Mammary microvascular endothelial cell (primary cell): Measurements from ENCODE around the gene ZNF2. TPM values are rescaled to one million over a fixed set of nuclear protein-coding genes. Genes with fewer than 3 reads are reported as not detected.

Experiments
- total RNA-seq: library from RNA; depleted of rRNA; stranded (reverse); fragments of >200 nt; gene quantifications from 2 replicates; pipeline ENCODE4 v1.2.3, GENCODE V29; 2015

ZNF2 gene
- 1.5 and 1.8 TPM in 2 replicates for total RNA-seq

DNA sequence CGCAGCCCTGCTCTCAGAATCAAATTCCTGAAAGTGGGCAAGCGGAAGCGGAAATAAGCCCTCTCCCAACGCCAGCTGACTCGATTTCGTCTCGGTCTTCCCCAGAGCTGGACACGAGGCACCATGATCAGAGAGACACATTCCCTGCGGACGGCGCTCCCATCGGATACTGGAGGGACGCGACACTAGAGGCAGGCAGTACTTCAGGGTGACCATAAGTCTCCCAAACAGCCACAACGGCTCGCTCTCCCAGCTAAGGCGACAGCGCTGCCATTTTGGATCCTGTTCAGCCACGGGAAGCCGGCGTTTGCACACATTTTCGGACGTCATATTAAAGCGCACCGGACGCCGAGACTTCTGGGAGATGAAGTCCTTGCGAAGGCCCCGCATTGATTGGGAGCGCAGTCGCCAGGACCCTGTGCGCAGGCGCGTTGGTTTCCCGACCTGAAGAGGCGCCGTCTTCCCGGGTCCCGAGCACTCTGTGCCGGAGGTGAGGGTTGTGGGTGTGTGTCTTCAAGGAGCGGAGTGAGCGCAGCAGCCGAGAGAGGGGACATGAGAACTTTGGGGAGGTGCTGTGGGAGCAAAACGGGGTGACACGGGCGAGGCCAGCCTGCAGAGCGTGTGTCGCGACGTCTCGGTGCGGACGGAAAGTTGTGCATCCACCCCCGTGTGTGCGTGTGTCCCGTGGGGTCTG lies at the start of gene ZNF2:
TSS of gene ZNF2 (plus strand) at position 439 of the 694 bp plus-strand sequence. CDS start 10,418 bp downstream, outside the sequence.

DNA sequence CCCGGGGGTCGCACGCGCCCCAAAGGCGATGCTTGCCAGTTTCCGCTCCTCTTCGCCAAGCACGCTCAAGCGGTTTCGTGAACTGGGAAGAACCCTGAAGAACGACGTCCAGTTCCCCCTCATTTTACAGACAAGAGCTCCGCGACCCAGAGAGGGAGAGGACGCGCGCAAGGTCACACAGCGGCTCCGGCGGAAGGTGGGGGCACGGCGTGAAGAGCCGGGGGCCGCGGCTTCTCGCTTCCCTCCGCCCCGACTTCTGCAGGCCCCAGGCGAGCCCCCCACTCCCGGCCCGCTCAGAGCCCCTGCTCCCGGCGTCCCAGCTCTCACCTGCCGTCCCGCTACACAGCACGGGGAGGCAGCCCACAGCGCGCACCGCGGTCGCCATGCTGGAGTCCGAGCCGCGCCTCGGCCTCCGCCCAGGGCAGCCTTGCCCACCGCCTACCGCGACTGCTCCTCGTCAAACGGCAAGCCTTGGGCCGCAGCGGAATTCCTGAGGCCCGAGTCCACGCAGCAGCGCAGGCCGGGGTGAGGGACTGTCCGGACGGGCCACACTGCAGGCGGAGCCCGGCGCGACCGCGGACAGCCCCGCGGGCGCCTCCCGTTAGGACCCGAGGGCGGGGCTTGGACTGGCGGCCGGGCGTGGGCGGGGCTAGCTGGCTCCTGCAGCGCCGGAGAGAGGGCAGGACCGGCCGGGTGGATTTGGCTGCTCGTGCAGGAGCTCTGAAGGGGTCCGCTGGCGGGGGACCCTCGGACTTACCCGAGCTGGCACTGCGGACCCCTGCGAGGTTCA lies 44.0 kb upstream of the ZNF2 start, which contains the start of gene MRPS5:
TSS of gene MRPS5 (minus strand) at position 402 of the 790 bp plus-strand sequence. CDS start at position 385, 17 bp downstream.

DNA sequence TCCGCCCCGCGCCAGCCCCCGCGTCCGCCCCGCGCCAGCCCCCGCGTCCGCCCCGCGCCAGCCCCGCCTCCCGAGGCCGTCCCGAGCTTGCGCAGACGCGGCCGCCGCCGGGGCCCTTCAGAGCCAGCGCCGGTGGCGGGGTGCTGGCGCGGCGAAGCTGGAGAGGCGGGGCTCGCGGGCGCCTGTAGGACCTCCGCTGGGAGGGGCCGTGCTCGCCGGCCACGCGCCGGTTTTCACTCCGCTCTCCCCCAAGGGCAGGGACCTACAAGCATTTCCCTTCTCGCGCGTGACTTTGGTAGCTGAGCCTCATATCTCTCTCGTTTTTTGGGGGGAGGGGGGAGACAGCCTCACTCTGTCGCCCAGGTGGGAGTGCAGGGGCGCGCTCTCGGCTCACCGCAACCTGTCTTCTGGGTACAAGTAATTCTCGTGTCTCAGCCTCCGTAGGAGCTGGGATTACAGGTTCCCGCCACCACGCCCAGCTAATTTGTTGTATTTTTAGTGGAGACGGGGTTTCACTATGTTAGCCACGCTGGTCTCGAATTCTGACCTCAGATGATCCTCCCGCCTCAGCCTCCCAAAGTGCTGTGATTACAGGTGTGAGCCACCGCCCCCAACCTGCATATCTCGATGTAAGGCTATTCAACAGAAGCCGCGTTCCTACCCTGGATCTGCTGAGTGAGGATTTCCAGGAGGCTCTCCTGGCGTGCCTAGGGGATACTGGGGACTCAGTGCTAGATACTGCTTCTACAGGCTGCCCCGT lies 5.7 kb upstream of the ZNF2 start, which contains the start of gene ZNF514:
TSS of gene ZNF514 (minus strand) at position 159 of the 760 bp plus-strand sequence. CDS start 6,595 bp downstream, outside the sequence.

DNA sequence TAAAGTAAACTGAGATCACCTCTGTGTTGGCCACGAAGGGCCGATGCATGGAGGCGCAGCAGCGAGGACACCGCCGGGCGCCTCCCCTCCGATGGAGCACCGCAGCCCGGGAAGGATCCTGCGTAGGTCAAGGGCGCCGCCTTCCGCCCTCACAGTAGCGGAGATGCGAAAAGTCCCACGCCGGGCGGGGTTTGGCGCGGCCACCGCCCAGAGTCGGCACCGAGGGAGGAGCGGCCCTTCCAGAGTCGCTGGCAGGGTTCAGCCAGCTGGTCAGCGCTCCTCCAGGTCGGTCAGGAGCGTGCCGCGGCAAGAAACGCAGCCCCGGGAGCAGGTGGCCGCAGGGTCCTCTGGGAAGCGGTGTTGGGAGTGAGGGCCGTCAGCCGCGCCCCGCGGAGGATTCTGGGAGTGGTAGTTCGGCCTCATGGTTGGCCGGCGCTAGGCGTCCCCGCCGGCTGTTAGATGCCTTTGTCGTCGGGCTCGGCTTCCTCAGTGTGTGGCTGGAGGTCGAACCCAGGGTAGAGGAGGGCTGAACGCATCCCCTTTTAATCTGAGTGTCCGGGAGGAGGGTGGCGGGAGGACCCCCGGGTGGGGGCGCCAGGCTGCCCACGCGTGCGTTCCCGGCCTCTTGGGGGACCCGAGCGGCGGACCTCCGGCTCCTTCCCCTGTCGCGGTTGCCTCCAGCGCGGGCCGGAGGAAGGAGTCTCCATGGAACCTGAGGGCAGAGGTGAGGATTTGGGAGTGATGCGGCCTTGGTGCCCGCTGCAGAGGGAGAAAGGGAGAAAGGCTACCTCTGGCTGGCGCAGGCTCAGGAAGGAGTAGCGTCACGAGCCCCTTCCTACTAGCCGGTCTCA lies 41.7 kb downstream of the ZNF2 start, which contains the start of gene ZNF892:
TSS of gene ZNF892 (plus strand) at position 411 of the 851 bp plus-strand sequence. CDS start at position 706, 295 bp downstream.

Other genes with a start within 250 kb of the ZNF2 start
- not detected in 2 replicates for gene MAL, start 140.1 kb upstream of the ZNF2 start, total RNA-seq
- 43.8 and 45.8 TPM in 2 replicates for gene MRPS5, start 44.0 kb upstream of the ZNF2 start, total RNA-seq
- 1.3 and 10.1 TPM in 2 replicates for gene ZNF514, start 6.0 kb upstream of the ZNF2 start, total RNA-seq
- 2.5 and 2.6 TPM in 2 replicates for gene ZNF892, start 41.7 kb downstream of the ZNF2 start, total RNA-seq
- under 0.01 TPM in 1 of 2 replicates, not detected in the other for gene PROM2, start 108.6 kb downstream of the ZNF2 start, total RNA-seq
- 0.15 TPM in 1 of 2 replicates, not detected in the other for gene KCNIP3, start 131.5 kb downstream of the ZNF2 start, total RNA-seq
- gene FAHD2A, start 236.9 kb downstream of the ZNF2 start, total RNA-seq = 16.7 and 24.8 TPM in 2 replicates